ENCODE data around the gene SPECC1L.

Gene SPECC1L

GRCh38 chr22:24337894-24338645 is 67.4 kb downstream of the SPECC1L start:
- peaks cover 90% of the 10 kb centered on the region for H3K36me3 ChIP-seq (ENCODE audit: control insufficient read depth, insufficient read depth, low read length)
- H3K4me3 ChIP-seq (ENCODE audit: extremely low read depth, insufficient read depth, low read length, poor library complexity, severe bottlenecking): no peak overlapping the region
- WGBS, 2 experiments (ENCODE audit: insufficient coverage in 2 of 2): 100% methylated on average over 1 to 2 of the region's 6 CpGs
- H3K27ac ChIP-seq (ENCODE audit: low read depth, low read length, severe bottlenecking): no peak overlapping the region
- no peaks in the 10 kb centered on the region for H3K4me1 ChIP-seq (ENCODE audit: control insufficient read depth, insufficient read depth, low read length, poor library complexity, severe bottlenecking)
- H3K9me3 ChIP-seq (ENCODE audit: control insufficient read depth, low read length): no peaks in the 10 kb centered on the region

- Histone ChIP-seq H3K36me3 (ENCODE audit: control insufficient read depth, insufficient read depth, low read length) (peaks cover 91% of the 10 kb centered on the region), H3K4me1 (ENCODE audit: control insufficient read depth, insufficient read depth, low read length, poor library complexity, severe bottlenecking) (no peaks in the 10 kb centered on the region), H3K4me3 (ENCODE audit: extremely low read depth, insufficient read depth, low read length, poor library complexity, severe bottlenecking) (no peak overlapping the region), H3K9me3 (ENCODE audit: control insufficient read depth, low read length) (no peaks in the 10 kb centered on the region), H3K27ac (ENCODE audit: low read depth, low read length, severe bottlenecking) (peak overlapping the region; percentile 8)
- WGBS, 2 experiments (ENCODE audit: insufficient coverage in 2 of 2): 83 to 89% methylated on average over 1 to 3 of the region's 3 CpGs
Measured at GRCh38 chr22:24338726-24339451, 68.3 kb downstream of the SPECC1L start.

- peaks cover 92% of the 10 kb centered on the region for H3K36me3 ChIP-seq (ENCODE audit: control insufficient read depth, insufficient read depth, low read length)
- 100% methylated on average over 4 to 7 of the region's 7 CpGs for WGBS, 2 experiments (ENCODE audit: insufficient coverage in 2 of 2)
- no peak overlapping the region for H3K4me3 ChIP-seq (ENCODE audit: extremely low read depth, insufficient read depth, low read length, poor library complexity, severe bottlenecking)
- no peaks in the 10 kb centered on the region for H3K9me3 ChIP-seq (ENCODE audit: control insufficient read depth, low read length)
- H3K4me1 ChIP-seq (ENCODE audit: control insufficient read depth, insufficient read depth, low read length, poor library complexity, severe bottlenecking): no peaks in the 10 kb centered on the region
- H3K27ac ChIP-seq (ENCODE audit: low read depth, low read length, severe bottlenecking): no peak overlapping the region
Measured at GRCh38 chr22:24339452-24339747, 68.8 kb downstream of the SPECC1L start.

GRCh38 chr22:24341627-24342026 is 71.0 kb downstream of the SPECC1L start:
- 86 to 90% methylated on average over 4 of the region's 6 CpGs for WGBS, 2 experiments (ENCODE audit: insufficient coverage in 2 of 2)
- peaks cover 90% of the 10 kb centered on the region for H3K36me3 ChIP-seq (ENCODE audit: control insufficient read depth, insufficient read depth, low read length)

DNA sequence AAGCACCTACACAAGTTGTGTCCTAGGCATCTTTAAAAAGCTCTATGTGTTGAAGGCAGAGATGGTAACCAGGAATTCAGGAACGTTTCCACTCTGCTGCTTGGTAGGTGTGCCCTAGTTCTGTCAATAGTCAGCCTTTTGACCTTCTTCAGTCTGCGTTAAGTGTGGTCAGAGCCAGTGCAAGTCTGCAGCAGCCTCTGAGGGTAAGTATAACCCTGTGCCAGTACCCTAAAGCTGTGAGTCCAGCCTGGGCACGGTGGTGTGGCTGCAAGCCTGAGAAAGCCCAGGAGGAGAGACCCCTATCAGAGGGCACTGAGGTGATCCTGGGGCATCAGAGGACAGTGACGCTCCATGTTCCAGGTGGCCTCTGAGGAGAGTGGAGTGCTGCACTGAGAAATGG is 80.0 kb downstream of the SPECC1L start:
- peaks cover 97% of the 10 kb centered on the region for H3K36me3 ChIP-seq (ENCODE audit: control insufficient read depth, insufficient read depth, low read length)
- no peak overlapping the region for H3K4me3 ChIP-seq (ENCODE audit: extremely low read depth, insufficient read depth, low read length, poor library complexity, severe bottlenecking)
- 86 to 95% methylated on average over 2 to 4 of the region's 4 CpGs for WGBS, 2 experiments (ENCODE audit: insufficient coverage in 2 of 2)

More at GRCh38 chr22:24341627-24342026, 71.0 kb downstream of the SPECC1L start:
- Histone ChIP-seq H3K4me3 (ENCODE audit: extremely low read depth, insufficient read depth, low read length, poor library complexity, severe bottlenecking) (no peak overlapping the region), H3K9me3 (ENCODE audit: control insufficient read depth, low read length) (no peaks in the 10 kb centered on the region), H3K4me1 (ENCODE audit: control insufficient read depth, insufficient read depth, low read length, poor library complexity, severe bottlenecking) (no peaks in the 10 kb centered on the region), H3K27ac (ENCODE audit: low read depth, low read length, severe bottlenecking) (no peak overlapping the region)

GRCh38 chr22:24353121-24353520 is 82.5 kb downstream of the SPECC1L start:
- H3K4me1 ChIP-seq (ENCODE audit: control insufficient read depth, insufficient read depth, low read length, poor library complexity, severe bottlenecking): no peaks in the 10 kb centered on the region
- no peak overlapping the region for H3K4me3 ChIP-seq (ENCODE audit: extremely low read depth, insufficient read depth, low read length, poor library complexity, severe bottlenecking)
- peaks cover 90% of the 10 kb centered on the region for H3K36me3 ChIP-seq (ENCODE audit: control insufficient read depth, insufficient read depth, low read length)
- WGBS, 2 experiments (ENCODE audit: insufficient coverage in 2 of 2): 71 to 75% methylated on average over 1 of the region's 2 CpGs
- H3K27ac ChIP-seq (ENCODE audit: low read depth, low read length, severe bottlenecking): no peak overlapping the region
- H3K9me3 ChIP-seq (ENCODE audit: control insufficient read depth, low read length): peaks cover 9% of the 10 kb centered on the region

More for the DNA sequence above, 80.0 kb downstream of the SPECC1L start:
- Histone ChIP-seq H3K9me3 (ENCODE audit: control insufficient read depth, low read length) (peaks cover 9% of the 10 kb centered on the region), H3K27ac (ENCODE audit: low read depth, low read length, severe bottlenecking) (no peak overlapping the region), H3K4me1 (ENCODE audit: control insufficient read depth, insufficient read depth, low read length, poor library complexity, severe bottlenecking) (no peaks in the 10 kb centered on the region)

DNA sequence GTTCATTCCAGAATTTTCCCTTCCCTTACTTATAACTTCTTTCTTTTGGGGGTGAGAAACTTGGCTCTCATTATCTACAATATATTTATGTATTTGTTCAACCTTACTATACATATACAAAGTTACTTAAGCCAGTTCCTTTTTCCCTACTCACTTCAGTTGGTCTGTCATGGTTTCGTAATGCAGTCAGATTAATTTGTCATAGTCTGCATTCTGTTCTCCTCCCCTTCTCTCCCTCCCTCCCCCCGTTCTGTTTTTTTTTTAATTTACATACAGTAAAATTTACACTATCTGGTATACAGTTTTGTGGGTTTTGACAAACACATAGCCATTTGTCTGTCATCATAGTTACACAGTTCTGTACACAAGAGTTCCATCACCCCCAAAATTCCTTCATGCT is 84.9 kb downstream of the SPECC1L start:
- peaks cover 81% of the 10 kb centered on the region for H3K36me3 ChIP-seq (ENCODE audit: control insufficient read depth, insufficient read depth, low read length)

DNA sequence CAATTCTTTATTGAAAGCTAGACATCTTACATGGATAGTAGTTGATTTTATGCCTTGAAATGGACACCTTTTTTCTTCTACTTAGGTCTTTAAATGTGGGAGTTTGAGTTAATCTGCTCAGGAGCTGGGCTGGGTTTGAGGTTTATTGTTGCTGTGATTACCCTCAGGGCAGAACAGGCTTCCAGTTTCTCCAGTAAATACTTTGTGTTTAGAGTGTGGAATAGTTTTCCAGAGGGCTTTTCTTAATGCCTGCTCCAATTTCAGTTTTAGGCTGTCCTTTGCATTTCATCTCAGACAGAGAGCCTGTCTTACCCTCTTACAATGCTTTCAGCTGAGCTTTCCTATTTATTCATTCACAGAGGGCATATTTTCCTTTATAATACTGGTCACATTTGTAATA is 86.9 kb downstream of the SPECC1L start:
- Histone ChIP-seq H3K36me3 (ENCODE audit: control insufficient read depth, insufficient read depth, low read length) (peaks cover 79% of the 10 kb centered on the region), H3K4me3 (ENCODE audit: extremely low read depth, insufficient read depth, low read length, poor library complexity, severe bottlenecking) (no peak overlapping the region), H3K27ac (ENCODE audit: low read depth, low read length, severe bottlenecking) (peak overlapping the region; percentile 18), H3K4me1 (ENCODE audit: control insufficient read depth, insufficient read depth, low read length, poor library complexity, severe bottlenecking) (no peaks in the 10 kb centered on the region), H3K9me3 (ENCODE audit: control insufficient read depth, low read length) (peaks cover 9% of the 10 kb centered on the region)

More for the DNA sequence above, 84.9 kb downstream of the SPECC1L start:
- WGBS, 2 experiments (ENCODE audit: insufficient coverage in 2 of 2): 100% methylated on average over 1 of the region's 2 CpGs; no CpG with 5 or more reads in 1 of the 2 experiments
- Histone ChIP-seq H3K27ac (ENCODE audit: low read depth, low read length, severe bottlenecking) (no peak overlapping the region), H3K4me3 (ENCODE audit: extremely low read depth, insufficient read depth, low read length, poor library complexity, severe bottlenecking) (no peak overlapping the region), H3K4me1 (ENCODE audit: control insufficient read depth, insufficient read depth, low read length, poor library complexity, severe bottlenecking) (no peaks in the 10 kb centered on the region), H3K9me3 (ENCODE audit: control insufficient read depth, low read length) (peaks cover 9% of the 10 kb centered on the region)

GRCh38 chr22:24358105-24358836 is 87.6 kb downstream of the SPECC1L start:
- WGBS, 2 experiments (ENCODE audit: insufficient coverage in 2 of 2): 93 to 100% methylated on average over 3 of the region's 8 CpGs
- Histone ChIP-seq H3K4me1 (ENCODE audit: control insufficient read depth, insufficient read depth, low read length, poor library complexity, severe bottlenecking) (no peaks in the 10 kb centered on the region), H3K27ac (ENCODE audit: low read depth, low read length, severe bottlenecking) (peak overlapping the region; percentile 32), H3K4me3 (ENCODE audit: extremely low read depth, insufficient read depth, low read length, poor library complexity, severe bottlenecking) (no peak overlapping the region), H3K9me3 (ENCODE audit: control insufficient read depth, low read length) (peaks cover 8% of the 10 kb centered on the region), H3K36me3 (ENCODE audit: control insufficient read depth, insufficient read depth, low read length) (peaks cover 79% of the 10 kb centered on the region)

- 90 to 95% methylated on average over 5 of the region's 5 CpGs for WGBS, 2 experiments (ENCODE audit: insufficient coverage in 2 of 2)
- Histone ChIP-seq H3K4me1 (ENCODE audit: control insufficient read depth, insufficient read depth, low read length, poor library complexity, severe bottlenecking) (no peaks in the 10 kb centered on the region), H3K36me3 (ENCODE audit: control insufficient read depth, insufficient read depth, low read length) (peaks cover 75% of the 10 kb centered on the region), H3K4me3 (ENCODE audit: extremely low read depth, insufficient read depth, low read length, poor library complexity, severe bottlenecking) (no peak overlapping the region), H3K9me3 (ENCODE audit: control insufficient read depth, low read length) (no peaks in the 10 kb centered on the region), H3K27ac (ENCODE audit: low read depth, low read length, severe bottlenecking) (no peak overlapping the region)
Measured at GRCh38 chr22:24359452-24360120, 89.0 kb downstream of the SPECC1L start.

Data from mesodermal cell (in vitro differentiated cells).